GM18517 (cell line): ENCODE data around the gene BRICD5.

Experiments
- ATAC-seq: cut with Tn5 transposase; IDR thresholded peaks from one replicate; pipeline ENCODE4 v1.9.1; 2021; ENCODE audit warnings: mild to moderate bottlenecking, moderate library complexity; ENCODE audit not compliant: unreplicated experiment

BRICD5 gene

DNA sequence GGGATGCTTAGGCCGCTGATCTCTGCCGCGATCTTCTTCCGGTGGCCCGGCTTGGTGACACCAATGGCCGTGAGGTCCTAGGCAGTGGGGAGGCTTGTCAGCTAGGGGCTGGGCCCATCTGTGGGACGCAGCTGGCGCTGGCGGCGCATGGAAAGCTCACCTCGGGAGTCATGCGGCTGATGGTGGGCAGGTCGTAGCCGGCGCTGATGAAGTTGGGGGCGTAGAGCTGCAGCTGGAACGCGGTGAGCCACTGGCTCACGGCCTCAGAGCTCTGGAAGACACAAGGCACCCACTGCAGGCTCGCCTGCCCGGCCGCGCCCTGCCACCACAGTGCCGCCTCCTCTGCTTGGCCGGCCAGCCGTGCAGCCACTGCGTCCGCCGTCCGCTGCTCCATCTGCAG, 27.0 kb downstream of the BRICD5 start:
- no peak for ATAC-seq

DNA sequence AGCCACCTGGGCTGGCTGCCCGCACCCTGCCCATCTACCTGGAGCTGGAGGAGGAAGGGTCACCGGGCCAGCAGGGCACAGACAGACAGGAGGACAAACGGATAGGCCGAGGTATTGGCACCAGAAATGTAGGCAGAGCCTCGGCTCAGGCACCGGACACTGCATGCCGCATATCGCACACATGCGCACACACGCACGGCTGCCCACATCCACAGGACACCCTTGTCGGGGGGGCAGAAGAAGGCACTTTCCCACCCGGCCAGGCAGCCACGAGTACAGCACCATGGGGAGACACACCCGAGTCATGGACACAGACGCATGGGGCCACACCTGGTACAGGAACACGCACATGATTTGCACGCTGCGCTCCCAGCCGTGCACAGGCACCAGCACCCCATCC, 28.7 kb downstream of the BRICD5 start:
- no peak for ATAC-seq

DNA sequence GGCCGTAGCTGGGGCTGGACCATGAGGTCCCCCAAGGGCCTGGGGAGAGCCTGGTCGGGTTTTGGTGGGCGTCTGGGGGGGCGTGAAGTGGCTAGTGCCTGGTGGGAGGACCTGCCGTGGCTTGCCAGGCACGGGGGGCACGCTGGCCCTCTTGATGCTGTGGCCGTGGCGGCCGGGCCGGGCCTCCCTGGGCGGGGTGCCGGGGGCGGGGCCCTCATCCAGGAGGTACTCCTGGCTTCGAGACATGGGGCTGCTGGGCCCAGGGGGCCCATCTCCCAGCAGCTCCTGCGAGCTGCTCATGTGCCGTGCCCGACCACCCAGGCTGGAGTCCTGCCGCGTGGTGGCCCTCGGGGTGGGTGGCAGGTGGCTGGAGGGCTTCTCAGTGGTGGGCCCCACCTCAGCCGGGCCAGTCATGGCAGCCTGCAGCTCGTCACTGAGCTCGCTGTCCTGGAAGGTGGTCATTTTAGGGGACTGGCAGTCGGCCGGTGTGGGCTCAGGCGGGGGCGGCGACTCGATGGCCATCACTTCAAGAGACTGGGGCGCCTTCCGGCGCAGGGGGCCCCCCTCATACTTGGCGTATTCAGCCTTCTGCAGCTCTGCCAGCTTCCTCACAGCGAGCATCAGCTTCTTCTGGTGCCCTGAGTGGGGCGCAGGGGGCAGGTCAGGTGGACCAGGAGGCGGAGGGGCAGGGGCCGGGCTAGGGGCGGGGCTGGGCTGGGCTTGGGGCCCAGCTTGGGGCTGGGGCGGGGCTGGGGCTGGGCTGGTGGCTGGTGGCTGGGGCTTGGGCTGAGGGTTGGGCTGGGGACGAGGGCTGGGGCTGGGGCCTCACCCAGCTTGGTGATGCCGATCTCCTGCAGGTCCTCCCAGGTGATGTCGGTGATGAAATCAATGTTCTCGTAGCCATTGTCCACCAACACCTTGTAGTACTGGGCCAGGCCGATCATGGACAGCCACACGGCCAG, 29.4 kb downstream of the BRICD5 start:
- no peak for ATAC-seq

DNA sequence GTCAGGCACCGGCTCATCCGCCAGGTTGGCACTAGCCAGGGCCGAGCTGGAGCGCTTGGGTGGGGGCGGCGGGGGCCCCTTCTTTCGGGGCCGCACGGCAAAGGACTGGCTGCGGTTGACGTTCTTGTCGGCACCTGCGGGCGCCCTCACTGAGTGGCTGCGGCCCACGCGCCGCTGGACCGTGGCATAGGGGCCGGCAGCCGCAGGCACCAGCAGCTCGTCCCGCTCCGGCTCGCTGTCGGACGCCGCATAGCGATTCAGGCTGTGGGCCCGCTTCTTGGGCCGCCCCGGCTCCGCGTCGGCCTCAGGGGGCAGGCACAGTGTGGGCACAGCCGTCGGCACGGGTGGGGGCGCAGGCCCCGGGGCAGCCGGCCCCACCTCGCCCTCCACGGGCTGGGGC, 30.2 kb downstream of the BRICD5 start:
- ATAC-seq, result no peak

DNA sequence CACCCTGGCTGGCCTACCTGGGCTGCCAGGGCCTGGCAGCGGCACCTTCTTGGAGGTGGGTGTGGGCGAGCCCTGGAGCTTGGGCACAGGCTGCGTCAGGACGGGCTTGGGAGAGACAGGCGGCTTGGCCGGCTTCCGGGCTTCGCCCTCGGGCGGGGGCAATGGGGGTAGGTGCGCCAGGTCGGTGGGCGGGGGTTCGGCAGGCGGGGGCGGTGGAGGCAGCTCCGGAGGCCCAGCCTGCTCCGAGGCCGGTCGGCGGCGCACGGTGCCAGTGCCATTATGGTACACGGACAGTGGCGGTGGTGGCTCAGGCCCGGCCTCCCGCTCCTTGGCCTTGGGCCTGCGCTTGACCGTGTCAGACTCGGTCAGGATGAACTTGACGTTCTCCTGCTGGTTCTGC, 31.1 kb downstream of the BRICD5 start:
- no peak for ATAC-seq

DNA sequence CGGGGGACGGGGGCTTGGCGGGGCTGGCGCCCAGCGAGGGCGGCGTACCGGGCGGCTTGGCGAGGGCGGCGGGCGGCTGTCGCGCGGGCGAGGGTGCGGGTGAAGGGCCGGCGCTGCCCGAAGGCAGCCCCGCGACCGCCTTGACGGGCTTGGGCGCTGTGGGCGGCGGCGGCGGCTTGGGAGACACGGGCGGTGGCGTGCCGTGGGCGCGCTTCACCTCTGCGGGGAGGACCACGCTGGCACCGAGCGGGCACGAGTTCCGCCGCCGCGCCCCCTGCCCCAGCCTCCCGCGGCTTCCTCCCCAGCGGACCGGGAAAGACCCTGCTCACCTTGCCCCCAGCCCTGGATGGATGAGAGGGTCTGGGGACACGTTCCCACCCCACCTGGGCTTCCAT, 31.6 kb downstream of the BRICD5 start:
- no peak for ATAC-seq

DNA sequence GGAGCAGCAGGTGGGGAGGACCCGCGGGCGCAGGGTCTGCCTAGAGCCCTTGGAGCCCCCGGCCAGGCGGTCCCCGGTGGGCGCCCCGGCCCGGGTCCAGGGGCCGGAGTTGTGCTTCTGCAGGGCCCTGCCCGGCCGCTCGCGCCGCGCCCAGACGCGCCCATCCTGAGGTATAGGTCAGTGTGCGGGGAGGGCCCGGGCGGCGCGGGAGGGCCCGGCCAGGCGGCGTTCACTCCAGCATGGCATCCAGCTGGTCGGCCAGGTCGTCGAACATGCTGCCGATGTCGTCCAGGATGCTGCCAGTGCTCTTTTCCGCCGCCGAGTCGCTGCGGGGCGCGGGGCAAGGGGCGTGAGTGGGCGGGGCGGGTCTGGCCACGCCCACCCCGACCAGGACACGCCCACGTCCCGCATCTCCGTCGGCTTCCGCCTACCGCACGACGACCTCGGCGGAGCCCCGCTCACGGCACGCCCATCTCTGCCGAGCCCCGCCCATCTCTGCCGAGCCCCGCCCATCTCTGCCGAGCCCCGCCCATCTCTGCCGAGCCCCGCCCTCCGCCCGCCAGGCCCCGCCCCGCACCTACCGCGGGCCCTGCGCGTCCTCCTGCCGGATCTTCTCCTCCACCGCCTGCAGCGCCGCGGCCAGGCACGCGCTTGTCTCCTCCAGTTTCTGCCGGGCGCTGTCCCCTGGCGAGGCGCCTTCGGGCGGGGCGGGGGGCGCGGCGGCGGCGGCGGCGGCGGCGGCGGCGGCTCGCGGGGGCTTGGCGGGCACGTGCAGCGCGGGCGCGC, 32.1 kb downstream of the BRICD5 start:
- ATAC-seq, result no peak

DNA sequence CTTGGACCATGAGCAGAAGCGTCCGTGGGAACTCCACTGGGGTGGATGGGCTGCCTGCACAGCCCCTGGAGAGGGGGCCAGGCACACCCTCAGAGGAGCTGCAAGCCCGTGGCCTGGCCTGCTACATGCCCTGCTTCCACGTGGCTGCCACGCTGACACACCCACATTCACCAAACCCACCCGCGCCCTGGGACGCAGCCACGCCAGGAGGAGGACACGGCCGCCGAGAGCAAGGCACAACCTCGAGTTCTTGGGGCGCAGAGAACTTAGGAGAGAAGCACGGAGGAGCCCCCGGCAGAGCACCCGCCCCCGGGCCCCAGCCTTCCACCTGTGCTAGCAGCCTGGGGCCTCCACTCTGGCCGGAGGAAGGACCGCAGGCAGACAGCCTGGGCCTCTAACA, 33.1 kb downstream of the BRICD5 start:
- ATAC-seq, result no peak

DNA sequence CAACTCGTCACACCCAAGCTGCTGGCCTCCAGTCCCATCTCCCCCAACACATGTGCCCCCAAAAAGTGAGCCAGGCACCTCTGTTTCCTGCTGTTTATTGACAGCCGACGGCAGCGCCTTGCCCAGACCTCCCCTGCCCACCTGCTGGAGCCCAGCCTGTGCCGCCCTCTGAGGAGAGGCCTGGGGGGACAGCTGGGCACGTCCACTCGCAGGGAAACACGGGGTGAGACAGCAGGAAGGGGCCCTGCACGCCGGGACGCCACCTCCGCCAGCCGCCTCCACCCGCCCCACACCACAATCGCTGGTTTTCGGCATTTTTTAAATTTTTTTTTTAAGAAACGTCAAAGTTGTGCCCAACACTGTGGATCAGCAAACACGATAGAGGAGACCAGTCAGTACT, 33.6 kb downstream of the BRICD5 start:
- no peak for ATAC-seq

DNA sequence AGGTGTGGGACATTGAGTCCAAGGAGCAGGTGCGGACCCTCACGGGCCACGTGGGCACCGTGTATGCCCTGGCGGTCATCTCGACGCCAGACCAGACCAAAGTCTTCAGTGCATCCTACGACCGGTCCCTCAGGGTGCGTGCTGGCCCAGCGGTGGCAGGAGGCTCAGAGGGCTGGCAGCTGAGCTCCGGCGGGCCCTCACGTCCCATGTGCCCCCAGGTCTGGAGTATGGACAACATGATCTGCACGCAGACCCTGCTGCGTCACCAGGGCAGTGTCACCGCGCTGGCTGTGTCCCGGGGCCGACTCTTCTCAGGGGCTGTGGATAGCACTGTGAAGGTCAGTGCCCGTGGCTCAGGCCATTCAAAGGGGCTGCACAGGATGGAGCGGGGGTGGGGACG, 34.6 kb downstream of the BRICD5 start:
- ATAC-seq, result no peak

DNA sequence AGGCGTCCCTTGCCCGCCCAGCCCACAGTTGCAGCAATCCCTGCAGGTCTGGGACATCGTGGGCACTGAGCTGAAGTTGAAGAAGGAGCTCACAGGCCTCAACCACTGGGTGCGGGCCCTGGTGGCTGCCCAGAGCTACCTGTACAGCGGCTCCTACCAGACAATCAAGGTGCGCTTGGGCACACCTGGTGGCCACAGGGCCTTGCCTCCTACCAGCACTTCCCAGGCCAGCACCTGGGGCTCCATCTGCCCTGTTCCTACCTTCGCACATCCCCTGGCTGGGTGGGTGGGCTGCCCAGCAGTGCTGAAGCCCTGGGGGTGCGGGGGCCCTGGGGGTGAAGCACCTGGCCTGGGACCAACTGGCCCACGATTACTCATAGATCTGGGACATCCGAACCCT, 35.2 kb downstream of the BRICD5 start:
- ATAC-seq, result no peak

DNA sequence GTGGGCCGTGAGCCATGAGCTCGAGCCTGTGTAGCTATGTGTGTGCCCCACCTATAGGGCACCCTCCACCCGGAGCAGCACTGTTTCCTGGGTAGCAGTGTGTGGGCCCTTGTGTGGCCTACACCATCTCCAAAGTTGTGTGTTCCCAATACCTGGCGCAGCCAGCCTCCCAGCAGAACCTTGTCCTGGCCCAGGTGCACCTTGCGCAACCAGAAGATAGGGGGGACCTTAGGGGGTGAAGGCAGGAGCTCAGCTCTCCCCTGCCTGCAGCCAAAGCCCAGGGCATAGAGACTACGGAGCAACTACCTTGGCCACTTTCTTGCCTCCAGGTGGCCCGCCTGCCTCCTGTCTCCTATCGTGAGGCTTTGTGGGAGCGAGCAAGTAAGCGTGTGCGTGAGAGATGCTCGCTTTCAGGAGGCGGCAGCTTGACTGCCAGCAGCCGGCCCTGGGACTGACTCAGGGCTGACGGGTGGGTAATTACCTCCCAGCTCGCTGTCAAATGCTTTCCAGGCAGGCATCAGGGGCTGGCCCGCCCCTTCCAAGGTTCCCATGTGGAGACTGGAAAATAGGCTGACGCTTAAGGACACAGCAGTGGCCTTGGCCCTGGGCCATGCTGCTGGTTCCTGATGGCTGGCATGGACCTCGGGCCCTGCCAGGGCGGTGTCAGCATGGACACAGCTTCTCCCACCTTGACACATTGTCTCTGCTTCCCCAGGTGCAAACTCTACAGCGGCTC, 36.1 kb downstream of the BRICD5 start:
- no peak for ATAC-seq

DNA sequence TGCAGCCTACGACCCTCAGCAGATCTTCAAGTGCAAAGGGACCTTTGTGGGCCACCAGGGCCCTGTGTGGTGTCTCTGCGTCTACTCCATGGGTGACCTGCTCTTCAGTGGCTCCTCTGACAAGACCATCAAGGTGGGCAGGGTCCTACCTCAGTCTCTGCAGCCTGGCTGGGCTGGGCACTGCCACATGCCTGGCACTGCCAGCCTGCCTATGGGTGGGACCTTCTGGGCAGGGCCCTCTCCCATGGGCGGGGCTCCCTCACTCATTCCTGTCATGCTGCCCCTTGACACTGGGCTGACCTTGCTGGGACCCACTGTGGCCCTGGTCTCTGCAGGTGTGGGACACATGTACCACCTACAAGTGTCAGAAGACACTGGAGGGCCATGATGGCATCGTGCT, 36.7 kb downstream of the BRICD5 start:
- no peak for ATAC-seq

DNA sequence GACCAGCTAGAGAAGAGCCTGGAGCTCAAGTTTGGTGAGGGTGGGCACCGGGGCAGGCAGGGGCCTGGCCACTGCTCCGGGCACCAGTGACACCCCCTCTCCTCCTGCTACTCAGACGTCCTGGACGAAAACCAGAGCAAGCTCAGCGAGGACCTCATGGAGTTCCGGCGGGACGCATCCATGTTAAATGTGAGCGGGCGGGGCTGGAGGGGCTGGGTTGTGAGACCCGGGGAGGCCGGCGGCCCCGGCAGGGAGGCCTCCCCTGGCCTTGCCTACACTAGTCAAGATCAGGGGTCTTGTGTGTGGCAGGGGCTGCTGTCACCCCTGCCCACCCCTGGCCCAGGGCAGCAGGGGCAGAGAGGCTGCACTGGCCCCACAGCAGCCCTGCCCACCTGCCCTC, 37.3 kb downstream of the BRICD5 start:
- no peak for ATAC-seq

DNA sequence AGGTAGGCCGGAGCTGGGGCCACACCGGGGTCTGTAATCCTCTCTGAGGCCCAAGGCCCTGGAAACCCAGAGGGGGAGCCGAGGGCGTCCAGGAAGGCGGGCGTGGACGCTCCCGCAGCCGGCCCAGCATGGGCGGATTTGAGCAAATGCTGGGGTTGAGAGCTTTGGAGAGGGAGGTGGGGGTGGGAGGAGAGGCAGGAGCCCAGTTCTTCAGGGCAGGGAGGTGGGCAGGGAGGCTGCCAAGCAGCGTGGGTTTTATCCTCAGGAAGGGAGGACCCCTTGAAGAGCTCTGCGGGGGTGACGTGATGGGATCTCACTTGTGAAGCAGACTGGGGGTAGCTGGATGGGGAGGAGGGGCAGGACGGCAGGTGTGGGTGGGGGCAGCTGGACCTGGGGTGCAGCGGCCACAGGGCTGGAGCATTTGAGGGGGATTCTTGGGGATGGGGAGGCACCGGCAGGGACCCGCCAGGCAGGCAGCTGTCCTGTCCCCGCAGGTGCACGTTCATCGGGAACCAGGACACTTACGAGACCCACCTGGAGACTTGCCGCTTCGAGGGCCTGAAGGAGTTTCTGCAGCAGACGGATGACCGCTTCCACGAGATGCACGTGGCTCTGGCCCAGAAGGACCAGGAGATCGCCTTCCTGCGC, 37.9 kb downstream of the BRICD5 start:
- ATAC-seq, result no peak

DNA sequence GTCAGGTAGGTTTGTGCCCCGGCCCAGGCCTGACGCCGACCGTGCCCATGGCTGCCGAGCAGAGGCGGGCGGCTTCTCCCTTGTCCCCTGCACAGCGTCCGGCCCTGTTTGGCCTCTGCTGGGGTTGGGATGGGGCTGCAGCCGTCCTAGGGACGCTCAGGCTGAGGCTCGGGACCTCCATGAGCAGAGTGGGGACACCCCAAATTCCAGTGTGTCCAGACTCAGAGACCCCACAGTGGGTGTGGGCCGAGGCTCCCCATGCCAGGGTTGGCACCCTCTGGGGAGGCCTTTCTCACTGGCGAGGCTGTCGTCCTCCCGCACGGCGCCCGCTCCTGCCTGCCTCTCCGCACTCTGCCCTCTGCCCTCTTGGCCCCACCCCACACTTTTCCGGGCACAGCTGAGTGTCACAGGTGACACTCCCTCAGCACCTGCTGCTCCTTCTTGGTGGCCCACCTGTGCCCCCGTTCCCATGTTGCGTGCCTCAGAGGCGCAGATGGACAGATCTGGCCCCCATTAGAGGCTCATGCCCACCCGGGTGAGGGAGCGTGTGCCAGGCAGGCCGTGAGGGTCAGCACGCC, 39.0 kb downstream of the BRICD5 start:
- no peak for ATAC-seq

DNA sequence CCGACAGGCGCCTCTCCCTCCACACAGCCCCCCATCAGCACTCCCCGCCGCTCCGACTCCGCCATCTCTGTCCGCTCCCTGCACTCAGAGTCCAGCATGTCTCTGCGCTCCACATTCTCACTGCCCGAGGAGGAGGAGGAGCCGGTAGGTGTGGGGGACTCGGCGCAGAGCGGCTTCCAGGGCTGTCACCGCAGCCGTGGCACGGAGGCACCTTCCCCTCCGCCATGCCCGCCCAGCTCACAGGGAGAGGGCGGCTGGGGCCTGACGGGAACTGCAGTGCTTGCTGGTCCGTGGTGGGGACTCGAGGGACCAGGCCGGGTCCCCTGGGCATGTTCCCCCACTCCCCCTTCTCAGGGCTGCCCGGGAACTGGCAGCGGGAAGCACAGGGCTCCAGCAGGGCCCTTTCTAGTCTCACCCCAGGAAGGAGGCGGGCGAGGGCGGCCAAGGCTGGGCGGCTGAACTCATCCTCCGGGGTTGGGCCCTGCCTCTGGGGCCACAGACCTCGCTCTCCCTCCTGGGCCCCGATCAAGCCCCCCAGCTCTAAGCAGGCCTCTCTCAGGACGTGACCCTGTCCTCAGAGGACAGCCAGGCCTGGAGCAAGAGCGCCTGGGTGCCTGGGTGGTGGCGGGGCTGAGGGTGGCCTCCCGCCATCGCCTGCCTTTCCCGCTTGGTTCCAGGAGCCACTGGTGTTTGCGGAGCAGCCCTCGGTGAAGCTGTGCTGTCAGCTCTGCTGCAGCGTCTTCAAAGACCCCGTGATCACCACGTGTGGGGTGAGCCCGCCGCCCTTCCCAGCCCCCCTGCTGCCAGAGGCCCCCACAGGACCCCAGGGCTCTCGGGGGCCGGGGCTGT, 39.9 kb downstream of the BRICD5 start:
- ATAC-seq, result no peak

DNA sequence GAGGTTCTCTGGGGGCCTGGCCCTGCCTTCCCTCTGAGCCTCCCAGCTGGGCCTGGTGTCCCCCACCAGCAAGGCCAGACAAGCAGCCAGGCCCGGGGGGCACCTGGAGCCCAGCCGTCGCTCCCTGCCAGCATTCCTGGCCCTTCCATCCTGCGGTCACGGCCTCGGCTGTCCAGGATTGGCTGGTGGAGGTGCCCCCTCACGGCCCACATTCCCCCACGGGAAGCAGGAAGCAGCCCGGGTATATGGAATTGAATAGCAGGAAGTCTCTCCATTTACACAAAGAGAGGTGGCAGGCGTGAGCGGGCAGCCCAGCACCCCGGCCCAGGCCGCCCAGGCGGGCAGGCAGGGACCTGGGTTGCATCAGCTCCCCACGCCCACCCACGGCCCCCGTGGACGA, 40.6 kb downstream of the BRICD5 start:
- no peak for ATAC-seq

DNA sequence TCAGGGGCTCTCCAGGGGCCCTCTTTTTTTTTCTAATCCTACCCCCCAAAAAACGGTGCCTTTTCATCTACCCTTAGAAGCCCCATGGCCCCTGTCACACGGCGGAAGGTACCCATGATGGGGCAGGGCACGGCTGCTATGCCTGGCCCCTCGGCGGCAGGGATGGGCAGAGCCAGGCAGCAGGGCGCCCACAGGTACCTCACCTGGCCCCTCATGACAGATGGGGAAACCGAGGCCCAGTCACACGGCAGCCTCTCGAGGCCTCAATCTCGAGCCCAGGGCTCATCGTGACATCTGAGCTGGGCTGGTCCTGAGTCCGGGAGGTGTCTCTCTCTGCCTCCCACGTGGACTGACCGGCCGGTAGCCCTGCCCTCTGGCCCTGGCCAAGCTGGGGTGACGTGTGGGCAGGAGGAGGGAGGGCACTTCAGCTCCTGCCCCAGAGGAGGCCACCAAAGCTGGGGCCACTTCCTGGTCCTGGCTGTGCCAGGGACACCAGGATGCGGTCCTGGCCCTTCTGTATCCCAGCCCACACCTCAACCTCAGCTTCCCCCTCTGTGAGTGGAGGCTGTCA, 43.5 kb downstream of the BRICD5 start:
- no peak for ATAC-seq
